K562 (cell line): Measurements from ENCODE around the gene KISS1. TPM values are rescaled to one million over a fixed set of nuclear protein-coding genes. Genes with fewer than 3 reads are reported as not detected.
A peak's percentile ranks its signal among the peaks of the same experiment; 100 is the strongest.

Experiments
- CTCFL ChIP-seq: IDR thresholded peaks from 2 replicates; pipeline ENCODE4 v1.6.1; 2011; ENCODE audit warnings: borderline replicate concordance, low read depth, mild to moderate bottlenecking, moderate library complexity, low read length; ENCODE audit not compliant: insufficient read depth, poor library complexity, severe bottlenecking
- E2F8 ChIP-seq: fragments of 450-650 bp; IDR thresholded peaks from 2 replicates; pipeline ENCODE4 v1.7.1; 2018; ENCODE audit warnings: mild to moderate bottlenecking, low read depth; ENCODE audit not compliant: partially characterized antibody
- HES1 ChIP-seq: fragments of 450-650 bp; IDR thresholded peaks from 2 replicates; pipeline ENCODE4 v1.6.1; 2016; ENCODE audit warnings: low read depth, mild to moderate bottlenecking, moderate library complexity
- IFI16 ChIP-seq: fragments of 250-450 bp; sonication (Bioruptor Pico); IDR thresholded peaks from 2 replicates; pipeline ENCODE4 v2.1.2; 2022; ENCODE audit warnings: mild to moderate bottlenecking, inconsistent platforms
- POLR2G ChIP-seq: fragments of 200-400 bp; formaldehyde crosslinking; IDR thresholded peaks from 2 replicates; pipeline ENCODE4 v1.6.1; 2017; ENCODE audit warnings: low read depth, mild to moderate bottlenecking, antibody characterized with exemption, low read length, moderate library complexity
- SIN3B ChIP-seq: fragments of 450-650 bp; IDR thresholded peaks from 2 replicates; pipeline ENCODE4 v1.6.1; 2017; ENCODE audit warnings: low read depth, mild to moderate bottlenecking, moderate library complexity
- THAP12 ChIP-seq: fragments of 250-450 bp; sonication (Bioruptor Pico); IDR thresholded peaks from 2 replicates; pipeline ENCODE4 v1.9.0; 2021; ENCODE audit warnings: mild to moderate bottlenecking, inconsistent platforms
- THRA ChIP-seq: fragments of 450-650 bp; IDR thresholded peaks from 2 replicates; pipeline ENCODE4 v1.6.1; 2017; ENCODE audit warnings: mild to moderate bottlenecking, moderate library complexity
- ZBTB43 ChIP-seq: sonication (generic); formaldehyde crosslinking; IDR thresholded peaks from 2 replicates; pipeline ENCODE4 v1.8.0; 2023; ENCODE audit warnings: mild to moderate bottlenecking, missing genetic modification reagents
- polyA plus RNA-seq, 8 experiments: library from polyadenylated mRNA; depleted of rRNA in 4 of 8; stranded (reverse) in 5 of 8; unstranded in 3 of 8; fragments of >200 nt; fragmentation: Nextera tagmentation in 2 of 8; fragmentation: Illumina TruSeq in 1 of 8; extraction: Ambion mirVana in 2 of 8; extraction: Trizol in 1 of 8; gene quantifications; 2 replicates each; pipeline versions ENCODE4 v1.2.1 to v1.2.3, GENCODE V29; 2011 to 2014; ENCODE audit warnings: inconsistent platforms in 1 of 8, missing spikeins in 1 of 8
- total RNA-seq, 7 experiments: library from RNA; depleted of rRNA in 6 of 7; stranded (reverse); fragments of >200 nt in 6 of 7; fragmentation: Illumina TruSeq in 2 of 7; extraction: Trizol in 2 of 7; gene quantifications; 2 replicates each; pipeline versions ENCODE4 v1.2.1 to v1.2.3, GENCODE V29; 2011 to 2021; ENCODE audit warnings: low replicate concordance in 1 of 7

The KISS1 gene
- total and polyA plus RNA-seq, 9 of the 15 experiments (the other 6 are each of a cell fraction or from before 2014, with no cell fraction given), result 0.31 TPM; not detected in 8

GRCh38 chr1:204207136-204207616 lies 10.9 kb upstream of the KISS1 start (continued):
- TF ChIP-seq THRA, result no peak
- TF ChIP-seq CTCFL, result peak; percentile 75
- TF ChIP-seq SIN3B, result no peak
- TF ChIP-seq ZBTB43, result no peak
- TF ChIP-seq HES1, result no peak
- no peak for TF ChIP-seq E2F8
- TF ChIP-seq IFI16 (CRISPR knock-in tag), result no peak
- TF ChIP-seq POLR2G, result no peak
- TF ChIP-seq THAP12 (CRISPR knock-in tag), result no peak
